CD4-positive, alpha-beta T cell (primary cell): ENCODE measurements around the gene PRLH. TPM values are rescaled to one million over a fixed set of nuclear protein-coding genes. Genes with fewer than 3 reads are reported as not detected.

Source experiments
- ATAC-seq: fragments of 200-7000 bp; cut with Tn5 transposase; one replicate; pipeline ENCODE4 v1.10.0; 2022; ENCODE audit warnings: mild to moderate bottlenecking; ENCODE audit not compliant: poor library complexity
- CTCF ChIA-PET: fragments of 350-600 bp; sonication (Branson Sonifier 250); formaldehyde crosslinking; loops from one replicate; lab custom pipeline; 2021; ENCODE audit warnings: antibody characterized with exemption, inconsistent platforms; lab: Charles Lee
- POLR2A ChIA-PET: fragments of 350-600 bp; sonication (Branson Sonifier 250); formaldehyde crosslinking; loops from one replicate; lab custom pipeline; 2021; ENCODE audit warnings: antibody characterized with exemption, inconsistent platforms; lab: Charles Lee
- DNase-seq, 14 experiments: peaks; one replicate each; pipeline ENCODE4 v3.0.0-alpha.2; 2013 to 2020; ENCODE audit warnings: mixed read lengths in 2 of 14
- H3K27ac ChIP-seq, 2 donors: one replicate each; pipeline versions ENCODE4 v1.5.1 to v1.7.0; 2013; ENCODE audit warnings: low read length in 2 of 2, low read depth in 1 of 2, mild to moderate bottlenecking in 1 of 2
- H3K27me3 ChIP-seq, 2 experiments: 1 replicate in 1 of 2; 2 replicates in 1 of 2; pipeline versions ENCODE4 v1.6.1 to v1.7.0; 2013; ENCODE audit warnings: low read length in 2 of 2, control low read depth in 1 of 2, mild to moderate bottlenecking in 1 of 2, moderate library complexity in 1 of 2; ENCODE audit not compliant: insufficient read depth in 2 of 2, control insufficient read depth in 1 of 2
- H3K36me3 ChIP-seq: one replicate; pipeline ENCODE4 v1.6.1; 2013; ENCODE audit warnings: low read length, control low read depth; ENCODE audit not compliant: insufficient read depth
- H3K4me1 ChIP-seq: one replicate; pipeline ENCODE4 v1.6.1; 2013; ENCODE audit warnings: low read length, control low read depth; ENCODE audit not compliant: insufficient read depth
- H3K4me3 ChIP-seq: one replicate; pipeline ENCODE4 v1.5.1; 2013; ENCODE audit warnings: mild to moderate bottlenecking, low read length, moderate library complexity
- H3K9me3 ChIP-seq, 2 experiments: 1 replicate in 1 of 2; 2 replicates in 1 of 2; pipeline versions ENCODE4 v1.6.1 to v1.7.0; 2013; ENCODE audit warnings: low read length in 2 of 2, mild to moderate bottlenecking in 2 of 2, control low read depth in 1 of 2, moderate library complexity in 1 of 2; ENCODE audit not compliant: control insufficient read depth in 1 of 2, insufficient read depth in 1 of 2
- H3K27ac Mint-ChIP-seq: one replicate; pipeline ENCODE4 v1.8.0; 2020; ENCODE audit warnings: mixed read lengths
- H3K27me3 Mint-ChIP-seq: one replicate; pipeline ENCODE4 v1.8.0; 2021; ENCODE audit warnings: mixed read lengths
- H3K36me3 Mint-ChIP-seq: one replicate; pipeline ENCODE4 v1.8.0; 2021; ENCODE audit warnings: low read depth, mixed read lengths
- H3K4me1 Mint-ChIP-seq: one replicate; pipeline ENCODE4 v1.8.0; 2021; ENCODE audit warnings: low read depth, mixed read lengths
- H3K4me3 Mint-ChIP-seq: one replicate; pipeline ENCODE4 v1.8.0; 2020; ENCODE audit warnings: mild to moderate bottlenecking, mixed read lengths
- H3K9me3 Mint-ChIP-seq: one replicate; pipeline ENCODE4 v1.8.0; 2020; ENCODE audit warnings: mixed read lengths
- CTCF ChIP-seq: fragments of 200-600 bp; IDR thresholded peaks from one replicate; pipeline ENCODE4 v1.8.0; 2022; ENCODE audit warnings: antibody characterized with exemption, mild to moderate bottlenecking
- intact Hi-C, 2 experiments: fragments of 100-400 bp; cut with DNase I in 1 of 2; cut with micrococcal nuclease in 1 of 2; formaldehyde crosslinking; loops; one replicate each; pipeline versions ENCODE4 v1.15.1 to v1.9.0; 2023 to 2025; cut with DNase I, micrococcal nuclease
- total RNA-seq, 174 experiments: library from RNA in 2 of 174; stranded (reverse) in 2 of 174; gene quantifications; one replicate each; pipeline ENCODE4 v1.2.3 and lab custom pipeline; 2021 to 2026

Gene PRLH
- total RNA-seq, 2 experiments from 2014 or later, result not detected

GRCh38 chr2:237556773-237557632 is 9.4 kb upstream of the PRLH start:
- Mint-ChIP-seq H3K4me3 (no peak overlapping the region), H3K27ac (no peak overlapping the region), H3K36me3 (no peaks in the 10 kb centered on the region), H3K9me3 (peaks cover 3% of the 10 kb centered on the region), H3K27me3 (peaks cover 10% of the 10 kb centered on the region), H3K4me1 (peaks cover 12% of the 10 kb centered on the region)
- H3K9me3 ChIP-seq, result peaks cover 7 to 12% of the 10 kb centered on the region in 2 experiments
- ATAC-seq (peak; percentile 64), DNase-seq (peak in 8 of 14 experiments; percentile 8 to 34 (median 13))
- intact Hi-C loops, result no loop called here
- TF ChIP-seq CTCF, result no peak
- POLR2A ChIA-PET, result no interaction called here
- H3K36me3 ChIP-seq, result no peaks in the 10 kb centered on the region
- H3K27me3 ChIP-seq, result peaks cover 0 to 4% of the 10 kb centered on the region in 2 experiments
- no peak overlapping the region for H3K4me3 ChIP-seq
- CTCF ChIA-PET, result interaction anchor here (2.7 kb wide), 1 partner anchor 15 kb away, joined by 10 read pairs; no protein-coding TSS in a partner anchor
- no peak overlapping the region for H3K27ac ChIP-seq
- no peaks in the 10 kb centered on the region for H3K4me1 ChIP-seq

- intact Hi-C loops, result no loop called here
- H3K27ac ChIP-seq, result no peak overlapping the region
- peaks cover 0 to 4% of the 10 kb centered on the region in 2 experiments for H3K27me3 ChIP-seq
- H3K4me1 ChIP-seq, result no peaks in the 10 kb centered on the region
- Mint-ChIP-seq H3K4me1 (peaks cover 12% of the 10 kb centered on the region), H3K4me3 (no peak overlapping the region), H3K36me3 (no peaks in the 10 kb centered on the region), H3K27me3 (peaks cover 13% of the 10 kb centered on the region), H3K27ac (no peak overlapping the region), H3K9me3 (peaks cover 3% of the 10 kb centered on the region)
- ATAC-seq (no peak), DNase-seq (no peak)
- H3K9me3 ChIP-seq, result peaks cover 7 to 12% of the 10 kb centered on the region in 2 experiments
- TF ChIP-seq CTCF, result no peak
- CTCF ChIA-PET, result no interaction called here
- no peak overlapping the region for H3K4me3 ChIP-seq
- POLR2A ChIA-PET, result interaction anchor here (0.7 kb wide), 1 partner anchor 45 kb away, joined by 4 read pairs; no protein-coding TSS in a partner anchor
- H3K36me3 ChIP-seq, result no peaks in the 10 kb centered on the region
Observed at GRCh38 chr2:237557633-237558015, 8.8 kb upstream of the PRLH start.

- intact Hi-C loops, result no loop called here
- Histone ChIP-seq H3K4me3 (no peak overlapping the region), H3K36me3 (no peaks in the 10 kb centered on the region), H3K27ac (no peak overlapping the region), H3K4me1 (no peaks in the 10 kb centered on the region), H3K27me3 (peaks cover 2 to 4% of the 10 kb centered on the region in 2 experiments), H3K9me3 (peaks cover 6 to 12% of the 10 kb centered on the region in 2 experiments)
- ChIA-PET POLR2A (no interaction called here), CTCF (interaction anchor here (1.0 to 1.1 kb wide), 2 partner anchors 13 to 46 kb away, joined by 3 to 4 read pairs; no protein-coding TSS in a partner anchor)
- TF ChIP-seq CTCF, result no peak
- ATAC-seq, result no peak
- Mint-ChIP-seq H3K27me3 (peaks cover 14% of the 10 kb centered on the region), H3K27ac (no peak overlapping the region), H3K4me1 (peaks cover 12% of the 10 kb centered on the region), H3K36me3 (no peaks in the 10 kb centered on the region), H3K9me3 (peaks cover 3% of the 10 kb centered on the region), H3K4me3 (no peak overlapping the region)
- DNase-seq, result no peak
Observed at GRCh38 chr2:237558961-237559641, 7.3 kb upstream of the PRLH start.
